Measurements from ENCODE around the gene LGALS14.

- no peak for TF ChIP-seq CTCF (IDR thresholded peaks at IDR 0.05)
- no peak for TF ChIP-seq POLR2A (IDR thresholded peaks at IDR 0.05)
These were observed 42.7 kb upstream of the LGALS14 start for GRCh38 chr19:39661565-39661964.

All from body of pancreas (tissue), 4 donors.